Ascending aorta (tissue), 2 donors: ENCODE data around the gene INPP1. TPM values are rescaled to one million over a fixed set of nuclear protein-coding genes. Genes with fewer than 3 reads are reported as not detected.

ENCODE experiments used
- DNase-seq, 2 donors: peaks; one replicate each; pipeline ENCODE4 v3.0.0-alpha.2; 2019; ENCODE audit warnings: low spot score in 2 of 2
- H3K27ac ChIP-seq, 2 donors: fragments of 200-600 bp; sonication (generic); one replicate each; pipeline ENCODE4 v1.5.1; 2016 to 2017; ENCODE audit warnings: mild to moderate bottlenecking in 1 of 2
- H3K27me3 ChIP-seq: fragments of 200-600 bp; sonication (generic); one replicate; pipeline ENCODE4 v1.5.1; 2017
- H3K36me3 ChIP-seq, 2 donors: fragments of 200-600 bp; sonication (generic); one replicate each; pipeline ENCODE4 v1.5.1; 2016
- H3K4me1 ChIP-seq, 2 donors: fragments of 200-600 bp; sonication (generic); one replicate each; pipeline ENCODE4 v1.5.1; 2016 to 2017; ENCODE audit warnings: mild to moderate bottlenecking in 1 of 2
- H3K4me3 ChIP-seq, 2 donors: fragments of 200-600 bp; sonication (generic); one replicate each; pipeline ENCODE4 v1.5.1; 2016 to 2017; ENCODE audit warnings: mild to moderate bottlenecking in 1 of 2
- H3K9me3 ChIP-seq, 2 donors: fragments of 200-600 bp; sonication (generic); one replicate each; pipeline ENCODE4 v1.5.1; 2016
- CTCF ChIP-seq, 3 experiments: fragments of 200-600 bp in 2 of 3; fragments of 450-650 bp in 1 of 3; sonication (generic) in 2 of 3; IDR thresholded peaks; one replicate each; pipeline ENCODE4 v1.5.1; 2016 to 2019; ENCODE audit warnings: antibody characterized with exemption in 3 of 3, mild to moderate bottlenecking in 1 of 3, moderate library complexity in 1 of 3
- intact Hi-C: fragments of 100-400 bp; cut with DNase I; formaldehyde crosslinking; loops from one replicate; pipeline ENCODE4 v1.15.1; 2023
- total RNA-seq: library from RNA; depleted of rRNA; stranded (reverse); fragments of >200 nt; gene quantifications from one replicate; pipeline ENCODE4 v1.1.0, GENCODE V29; 2016

INPP1 gene
- total RNA-seq, 1 donor from 2014 or later = 13.3 TPM

- H3K4me1 ChIP-seq = peaks cover 0 to 3% of the 10 kb centered on the region in 2 donors
- no peak overlapping the region for H3K4me3 ChIP-seq
- H3K27ac ChIP-seq = no peak overlapping the region
- no peaks in the 10 kb centered on the region for H3K36me3 ChIP-seq
- DNase-seq = no peak
- H3K9me3 ChIP-seq = no peaks in the 10 kb centered on the region
- no peak for TF ChIP-seq CTCF (IDR thresholded peaks at IDR 0.05)
- intact Hi-C loops = no loop called here
- no peaks in the 10 kb centered on the region for H3K27me3 ChIP-seq
Observed at GRCh38 chr2:190412966-190413365, 69.6 kb downstream of the INPP1 start.

GRCh38 chr2:190413421-190413820 is 70.0 kb downstream of the INPP1 start:
- no peak overlapping the region for H3K27ac ChIP-seq
- intact Hi-C loops = no loop called here
- H3K4me1 ChIP-seq = peaks cover 0 to 3% of the 10 kb centered on the region in 2 donors
- H3K9me3 ChIP-seq = no peaks in the 10 kb centered on the region
- H3K27me3 ChIP-seq = no peaks in the 10 kb centered on the region
- H3K4me3 ChIP-seq = no peak overlapping the region
- no peak for TF ChIP-seq CTCF (IDR thresholded peaks at IDR 0.05)
- no peak for DNase-seq
- H3K36me3 ChIP-seq = no peaks in the 10 kb centered on the region

- no peaks in the 10 kb centered on the region for H3K36me3 ChIP-seq
- intact Hi-C loops = no loop called here
- no peak overlapping the region for H3K4me3 ChIP-seq
- no peaks in the 10 kb centered on the region for H3K9me3 ChIP-seq
- H3K27me3 ChIP-seq = no peaks in the 10 kb centered on the region
- TF ChIP-seq CTCF (IDR thresholded peaks at IDR 0.05) = no peak
- no peak for DNase-seq
- H3K27ac ChIP-seq = no peak overlapping the region
- H3K4me1 ChIP-seq = no peaks in the 10 kb centered on the region
Observed at GRCh38 chr2:190415251-190415650, 71.9 kb downstream of the INPP1 start.

GRCh38 chr2:190415794-190416775 is 72.7 kb downstream of the INPP1 start:
- H3K4me3 ChIP-seq = no peak overlapping the region
- no peak for DNase-seq
- no peak for TF ChIP-seq CTCF (IDR thresholded peaks at IDR 0.05)
- intact Hi-C loops = no loop called here
- H3K4me1 ChIP-seq = no peaks in the 10 kb centered on the region
- no peaks in the 10 kb centered on the region for H3K9me3 ChIP-seq
- no peaks in the 10 kb centered on the region for H3K27me3 ChIP-seq
- H3K27ac ChIP-seq = no peak overlapping the region
- H3K36me3 ChIP-seq = no peaks in the 10 kb centered on the region

- intact Hi-C loops = no loop called here
- Histone ChIP-seq H3K4me3 (no peak overlapping the region), H3K27ac (no peak overlapping the region), H3K36me3 (no peaks in the 10 kb centered on the region), H3K27me3 (no peaks in the 10 kb centered on the region), H3K4me1 (no peaks in the 10 kb centered on the region), H3K9me3 (no peaks in the 10 kb centered on the region)
- no peak for TF ChIP-seq CTCF (IDR thresholded peaks at IDR 0.05)
- DNase-seq = no peak
Observed at GRCh38 chr2:190417045-190417842, 73.9 kb downstream of the INPP1 start.
